Glomerular visceral epithelial cell (primary cell): ENCODE data around the gene SLC35F1.

Source experiments
- DNase-seq: peaks from one replicate; pipeline ENCODE4 v3.0.0-alpha.2; 2016; ENCODE audit errors: extremely low spot score

SLC35F1 gene

DNA sequence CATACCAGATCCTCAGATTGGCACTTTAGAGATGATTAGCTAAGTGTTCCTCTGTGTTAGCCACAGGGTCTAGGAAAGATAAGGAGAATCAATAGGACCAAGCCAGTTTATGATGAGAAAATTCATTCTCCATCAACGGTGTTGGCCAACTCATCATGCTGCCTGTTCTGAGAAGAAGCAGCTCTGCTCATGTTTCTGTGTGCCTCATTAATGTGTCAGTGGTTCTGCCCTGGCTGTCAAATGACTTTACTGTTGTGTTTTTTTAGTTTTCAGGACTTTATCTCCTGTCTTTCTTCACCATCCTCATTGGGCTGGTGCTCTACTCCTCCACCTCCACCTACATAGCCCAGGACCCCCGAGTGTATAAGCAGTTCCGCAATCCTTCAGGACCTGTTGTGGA, 406.7 kb downstream of the SLC35F1 start:
- no peak for DNase-seq

GRCh38 chr6:118316796-118317384, 409.8 kb downstream of the SLC35F1 start:
- no peak for DNase-seq

GRCh38 chr6:118317581-118318563, 410.8 kb downstream of the SLC35F1 start:
- no peak for DNase-seq

GRCh38 chr6:118318648-118319047, 411.6 kb downstream of the SLC35F1 start:
- DNase-seq: no peak

- no peak for DNase-seq
Measured at GRCh38 chr6:118319416-118319815, 412.4 kb downstream of the SLC35F1 start.

DNA sequence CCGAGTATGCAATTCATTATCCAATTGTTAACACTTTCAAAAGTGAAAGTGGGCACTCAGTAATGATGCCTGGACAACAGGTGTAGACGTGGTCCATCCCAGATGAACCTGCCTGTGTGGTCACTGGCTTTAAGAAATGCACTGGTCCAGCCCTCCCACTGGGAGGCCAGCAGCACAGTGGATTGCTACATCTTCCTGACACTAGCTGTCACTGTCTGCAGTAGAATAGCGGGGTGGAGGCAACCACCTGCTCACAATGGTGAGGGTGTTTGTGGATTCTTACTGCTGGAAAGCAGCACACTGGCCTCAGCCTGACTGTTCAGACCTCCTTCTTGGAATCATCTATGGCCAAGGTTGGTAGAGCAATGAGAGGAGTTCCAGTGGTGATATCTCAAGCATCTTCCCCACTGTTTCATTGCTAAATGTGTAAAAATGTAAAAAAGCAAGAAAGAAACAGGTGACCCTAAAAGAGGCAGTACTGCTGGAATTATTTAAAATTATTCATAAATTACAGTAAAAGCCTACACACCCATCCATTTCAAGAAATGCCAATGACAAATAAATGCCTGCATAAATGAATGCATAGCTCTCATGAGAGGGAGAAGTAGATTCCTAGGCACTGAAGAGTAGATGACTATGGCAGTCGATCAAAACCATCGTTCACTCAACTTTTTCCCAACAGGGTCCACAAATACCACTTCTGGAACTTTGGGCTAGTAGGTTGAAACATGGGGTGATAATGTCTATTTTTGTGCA, 413.0 kb downstream of the SLC35F1 start:
- DNase-seq: no peak

GRCh38 chr6:118320652-118321051, 413.6 kb downstream of the SLC35F1 start:
- DNase-seq: no peak

GRCh38 chr6:118324116-118324515, 417.1 kb downstream of the SLC35F1 start:
- DNase-seq: no peak

GRCh38 chr6:118325220-118325860, 418.3 kb downstream of the SLC35F1 start:
- DNase-seq: no peak

GRCh38 chr6:118326712-118327111, 419.6 kb downstream of the SLC35F1 start:
- no peak for DNase-seq

GRCh38 chr6:118327237-118327636, 420.2 kb downstream of the SLC35F1 start:
- no peak for DNase-seq

DNA sequence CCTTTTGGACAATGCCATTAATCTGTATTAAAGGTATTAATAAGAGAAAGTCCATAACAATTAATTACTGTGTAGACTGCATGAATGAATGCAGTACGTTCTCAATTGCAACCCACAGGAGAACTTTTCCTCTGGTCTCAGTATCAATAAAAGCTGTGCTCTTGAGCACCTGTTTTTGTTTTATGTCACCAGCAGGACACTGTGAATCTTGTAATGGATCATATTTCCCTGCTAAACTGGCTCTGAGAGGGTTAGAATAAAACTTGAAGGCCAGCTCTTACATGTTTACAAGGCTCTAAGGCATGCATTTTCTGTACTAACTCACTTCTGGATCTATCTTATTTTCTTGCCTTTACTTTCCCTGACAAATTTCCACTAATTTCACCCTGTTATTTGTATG, 426.7 kb downstream of the SLC35F1 start:
- no peak for DNase-seq

GRCh38 chr6:118334634-118335033, 427.6 kb downstream of the SLC35F1 start:
- DNase-seq: no peak

- no peak for DNase-seq
Measured at GRCh38 chr6:118335325-118335816, 428.3 kb downstream of the SLC35F1 start.

- no peak for DNase-seq
Measured at GRCh38 chr6:118344014-118344670, 437.1 kb downstream of the SLC35F1 start.

DNA sequence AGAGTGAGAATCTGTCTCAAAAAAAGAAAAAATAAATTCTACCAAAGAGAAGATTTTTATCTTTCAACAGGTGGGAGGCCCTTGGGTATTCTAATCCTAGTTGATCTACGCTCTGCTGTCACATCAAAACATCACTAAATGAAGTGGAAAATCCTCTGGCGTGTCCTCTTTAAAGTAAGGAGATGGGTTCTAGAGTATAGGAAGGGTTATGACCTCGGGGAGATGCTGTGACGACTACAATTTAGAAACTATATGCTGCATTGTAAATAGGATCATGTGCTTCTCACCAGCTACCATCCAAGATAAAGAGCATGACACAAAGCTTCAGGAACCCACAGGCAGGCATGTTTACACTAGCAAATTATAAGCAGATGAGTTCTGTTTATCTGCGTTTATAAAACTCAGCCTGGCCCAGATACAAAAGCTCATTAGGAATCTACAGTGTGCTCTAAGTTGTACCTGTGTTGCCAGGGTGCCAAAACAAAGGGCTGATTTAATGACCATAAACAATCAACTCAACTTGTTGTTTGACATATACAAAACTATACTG, 443.9 kb downstream of the SLC35F1 start:
- no peak for DNase-seq

DNA sequence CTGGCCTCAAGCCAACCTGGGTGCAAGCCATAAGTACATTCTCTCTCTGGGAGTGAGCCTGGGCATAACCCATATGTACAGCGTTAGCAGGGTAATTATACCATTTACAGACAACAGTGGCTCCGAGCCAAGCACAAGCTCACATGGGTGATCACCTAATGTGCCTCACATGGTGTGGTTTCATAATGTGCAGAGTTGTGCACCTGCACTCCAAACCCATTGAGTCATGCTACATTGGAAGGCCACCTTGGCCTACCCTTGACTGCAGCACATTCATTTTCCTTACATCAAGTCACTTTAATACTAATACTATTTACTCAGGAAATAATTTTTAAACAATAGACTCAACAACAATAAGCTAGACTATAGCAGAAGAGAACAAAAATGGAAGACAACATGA, 446.5 kb downstream of the SLC35F1 start:
- no peak for DNase-seq

GRCh38 chr6:118354641-118355040, 447.6 kb downstream of the SLC35F1 start:
- no peak for DNase-seq

- no peak for DNase-seq
Measured at GRCh38 chr6:118356054-118356453, 449.0 kb downstream of the SLC35F1 start.

DNA sequence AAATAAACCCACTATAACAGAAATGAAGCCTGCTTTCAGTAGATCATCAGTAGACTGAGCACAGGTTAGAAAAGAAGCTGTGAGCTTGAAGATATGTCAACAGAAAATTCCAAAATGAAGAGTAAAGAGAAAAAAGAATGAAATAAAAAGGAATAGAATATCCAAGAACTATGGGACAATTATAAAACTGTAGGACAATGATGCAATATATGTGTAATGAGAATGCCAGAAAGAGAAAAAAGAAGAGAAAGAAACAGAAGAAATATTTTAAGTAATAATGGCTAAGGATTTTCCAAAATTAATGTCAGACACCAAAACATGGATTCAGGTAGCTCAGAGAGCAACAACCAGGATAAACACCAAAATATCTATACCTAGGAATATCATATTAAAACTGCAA, 449.6 kb downstream of the SLC35F1 start:
- no peak for DNase-seq
